Measurements from ENCODE around the gene EED.
"Not testable (repeated sequence)": the region's sequence is repeated elsewhere in the genome, so short reads cannot be mapped to it uniquely, and the experiment has no call there.

The EED gene

DNA sequence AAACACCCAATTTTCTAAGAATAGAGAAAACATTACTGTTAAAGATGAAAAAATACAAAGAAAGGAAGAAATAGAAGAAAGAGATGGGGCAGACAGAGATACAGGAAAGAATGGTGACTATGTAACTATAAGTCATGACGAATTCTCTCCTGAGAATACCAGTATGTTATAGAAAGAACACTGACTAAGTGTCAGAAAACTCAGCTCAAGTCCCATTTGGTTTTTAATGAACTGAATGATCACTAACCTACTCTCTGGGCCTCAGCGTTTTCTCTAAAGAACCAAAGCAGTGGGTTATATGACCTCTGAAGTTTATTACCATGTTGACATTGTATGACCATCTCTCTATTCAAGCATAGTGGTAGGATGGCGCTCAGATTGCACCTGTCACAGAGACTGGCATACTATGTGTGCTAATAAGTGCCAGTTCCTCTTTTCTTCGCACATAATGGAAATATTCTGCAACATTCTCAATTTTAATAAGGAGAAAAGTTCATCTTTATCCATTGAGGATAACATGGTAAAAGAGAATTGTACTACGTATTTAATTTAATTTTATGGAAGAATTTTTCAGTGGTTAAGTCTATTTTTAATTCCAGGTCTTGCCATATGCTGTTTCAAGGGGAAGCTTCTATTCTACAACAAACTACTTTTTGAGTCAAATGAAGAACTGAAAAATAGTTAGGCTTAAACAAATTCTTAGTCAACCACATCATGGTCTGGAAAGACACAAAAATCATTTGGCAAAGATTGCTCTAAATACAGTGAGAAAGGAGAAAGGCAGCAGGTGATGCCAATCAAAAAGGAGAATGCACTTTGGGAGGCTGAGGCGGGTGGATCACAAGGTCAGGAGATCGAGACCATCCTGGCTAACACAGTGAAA is 25.0 kb upstream of the EED start:
- DNase-seq (ENCODE audit: low read depth in 3 of 3): no peak

DNA sequence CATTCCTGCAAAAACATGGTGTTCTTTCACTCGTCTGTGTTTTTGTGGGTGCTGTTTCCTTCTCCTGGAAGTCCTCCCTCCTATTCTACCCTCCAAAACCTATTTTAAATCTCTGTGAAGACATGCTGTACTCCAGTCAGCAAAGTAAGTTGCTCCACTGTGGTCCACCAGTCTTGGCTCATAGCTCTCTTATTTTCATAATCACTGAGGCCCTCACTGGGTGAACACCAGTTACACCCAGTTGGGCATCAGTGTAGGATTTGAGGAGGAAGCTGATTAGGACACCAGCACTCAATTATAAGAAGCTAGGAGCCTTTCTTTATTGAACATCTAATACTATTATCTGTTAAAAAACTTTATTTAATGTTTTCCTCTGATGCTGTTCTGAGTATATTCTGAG is 23.9 kb upstream of the EED start:
- DNase-seq (ENCODE audit: low read depth in 3 of 3): no peak

DNA sequence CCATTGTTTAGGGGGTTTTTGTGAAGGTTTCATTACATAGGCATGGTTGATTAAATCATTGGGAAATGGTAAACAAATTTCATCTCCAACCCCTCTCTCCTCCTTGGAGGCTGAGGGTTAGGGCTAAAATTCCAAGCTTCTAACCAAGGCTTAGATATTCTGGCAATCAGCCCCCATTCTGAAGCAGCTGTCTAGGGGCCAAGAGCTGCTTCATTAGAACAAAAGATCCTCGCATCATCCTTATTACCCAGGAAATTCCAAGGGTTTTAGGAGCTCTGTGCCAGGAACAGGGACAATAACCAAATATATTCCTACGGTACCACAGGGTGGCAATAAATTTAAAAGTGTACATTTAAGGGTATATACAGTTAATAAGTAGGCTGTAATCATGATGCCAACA is 22.5 kb upstream of the EED start:
- DNase-seq (ENCODE audit: low read depth in 3 of 3): no peak

- not testable (repeated sequence) for DNase-seq (ENCODE audit: low read depth in 3 of 3)
Observed at GRCh38 chr11:86224575-86224974, 20.0 kb upstream of the EED start.

GRCh38 chr11:86225344-86225743 is 19.2 kb upstream of the EED start:
- DNase-seq (ENCODE audit: low read depth in 3 of 3): not testable (repeated sequence)

- DNase-seq (ENCODE audit: low read depth in 3 of 3): no peak
Observed at GRCh38 chr11:86228269-86229038, 16.1 kb upstream of the EED start.

DNA sequence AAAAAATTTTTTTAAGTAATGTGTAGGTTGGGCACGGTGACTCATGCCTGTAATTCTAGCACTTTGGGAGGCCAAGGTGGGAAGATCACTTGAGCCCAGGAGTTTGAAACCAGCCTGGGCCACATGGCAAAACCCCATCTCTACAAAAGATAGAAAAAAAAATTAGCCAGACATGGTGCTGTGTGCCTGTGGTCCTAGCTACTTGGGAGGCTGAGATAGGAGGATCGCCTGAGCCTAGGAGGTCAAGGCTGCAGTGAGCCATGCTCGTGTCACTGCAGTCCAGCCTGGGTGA is 15.6 kb upstream of the EED start:
- peak in 2 of 3 experiments; percentile 43 to 60 for DNase-seq (ENCODE audit: low read depth in 3 of 3)

DNA sequence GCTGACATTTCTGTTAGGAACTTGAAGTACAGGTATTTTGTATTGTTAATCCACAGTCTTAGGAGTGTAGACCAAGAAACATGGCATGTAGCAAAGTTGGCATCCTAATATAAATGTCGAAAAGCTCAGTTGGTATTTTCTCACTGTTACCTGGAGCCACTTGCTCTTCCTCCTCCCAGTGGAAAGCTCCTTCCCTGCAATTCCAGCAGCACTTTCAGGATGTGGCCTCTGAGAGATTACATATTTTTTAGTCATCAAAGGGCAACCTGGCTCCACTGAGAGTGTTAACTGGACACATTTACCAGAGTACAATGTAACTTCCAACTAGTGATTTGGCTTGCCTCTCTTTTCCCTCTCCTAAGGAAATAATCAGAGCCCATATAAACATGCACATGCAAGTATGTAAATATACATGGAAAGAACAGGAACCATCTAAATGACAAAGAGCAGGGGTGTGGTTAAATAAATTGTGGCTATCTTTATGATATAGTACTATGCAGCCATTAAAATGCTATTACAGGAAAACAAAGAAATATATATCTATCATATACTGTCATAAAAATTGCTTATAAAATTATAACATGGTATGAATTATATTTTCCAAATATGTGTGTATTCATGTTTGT is 14.3 kb upstream of the EED start:
- no peak for DNase-seq (ENCODE audit: low read depth in 3 of 3)

GRCh38 chr11:86230921-86231434 is 13.6 kb upstream of the EED start:
- DNase-seq (ENCODE audit: low read depth in 3 of 3): no peak

DNA sequence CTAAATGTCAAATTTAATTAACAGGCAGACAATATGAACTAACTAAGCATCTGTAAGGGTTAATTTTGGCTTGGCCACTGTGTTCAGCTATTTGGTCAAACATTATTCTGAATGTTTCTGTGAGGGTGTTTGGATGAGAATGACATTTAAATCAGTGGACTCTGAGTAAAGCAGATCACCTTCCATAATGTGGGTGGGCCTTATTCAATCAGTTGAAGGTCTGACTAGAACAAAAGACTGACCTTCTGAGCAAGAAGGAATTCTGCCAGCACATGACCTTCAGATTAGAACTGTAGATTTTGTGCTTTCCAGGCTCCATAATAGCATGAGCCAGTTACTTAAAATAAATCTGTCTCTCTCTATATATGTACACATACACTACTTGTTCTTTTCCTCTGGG is 12.0 kb upstream of the EED start:
- no peak for DNase-seq (ENCODE audit: low read depth in 3 of 3)

- no peak for DNase-seq (ENCODE audit: low read depth in 3 of 3)
Observed at GRCh38 chr11:86234831-86235461, 9.6 kb upstream of the EED start.

DNA sequence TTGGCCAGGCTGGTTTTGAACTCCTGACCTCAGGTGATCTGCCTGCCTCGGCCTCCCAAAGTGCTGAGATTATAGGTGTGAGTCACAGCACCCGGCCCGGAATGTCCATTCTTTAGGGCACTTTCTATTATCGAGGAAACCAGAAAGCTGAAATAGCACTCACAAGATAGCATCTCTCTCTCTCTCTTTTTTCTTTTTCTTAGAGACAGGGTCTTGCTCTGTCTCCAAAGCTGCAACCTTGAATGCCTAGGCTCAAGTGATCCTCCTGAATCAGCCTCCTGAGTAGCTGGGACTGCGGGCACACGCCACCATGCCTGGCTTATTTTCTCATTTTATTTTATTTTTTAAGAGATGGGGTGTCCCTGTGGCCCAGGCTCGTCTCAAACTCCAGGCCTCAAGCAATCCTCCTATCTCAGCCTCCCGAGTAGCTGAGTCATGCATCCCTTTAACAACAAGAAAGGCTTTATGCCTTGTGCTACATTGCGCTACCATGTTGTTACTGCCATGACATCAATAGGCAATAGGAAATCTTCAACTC is 7.2 kb upstream of the EED start:
- DNase-seq (ENCODE audit: low read depth in 3 of 3): no peak

GRCh38 chr11:86240164-86240563 is 4.4 kb upstream of the EED start:
- DNase-seq (ENCODE audit: low read depth in 3 of 3): no peak

- no peak for DNase-seq (ENCODE audit: low read depth in 3 of 3)
Observed at GRCh38 chr11:86241956-86242535, 2.5 kb upstream of the EED start.

- DNase-seq (ENCODE audit: low read depth in 3 of 3): no peak
Observed at GRCh38 chr11:86243396-86243795, 1.2 kb upstream of the EED start.

GRCh38 chr11:86244063-86244521 is 461 bp upstream of the EED start:
- DNase-seq (ENCODE audit: low read depth in 3 of 3): peak; percentile 80 to 87 (median 84)

- peak in 1 of 3 experiments; percentile 27 for DNase-seq (ENCODE audit: low read depth in 3 of 3)
Observed at GRCh38 chr11:86245369-86246292, 1.1 kb downstream of the EED start.

GRCh38 chr11:86246293-86246675 is 1.7 kb downstream of the EED start:
- no peak for DNase-seq (ENCODE audit: low read depth in 3 of 3)

DNA sequence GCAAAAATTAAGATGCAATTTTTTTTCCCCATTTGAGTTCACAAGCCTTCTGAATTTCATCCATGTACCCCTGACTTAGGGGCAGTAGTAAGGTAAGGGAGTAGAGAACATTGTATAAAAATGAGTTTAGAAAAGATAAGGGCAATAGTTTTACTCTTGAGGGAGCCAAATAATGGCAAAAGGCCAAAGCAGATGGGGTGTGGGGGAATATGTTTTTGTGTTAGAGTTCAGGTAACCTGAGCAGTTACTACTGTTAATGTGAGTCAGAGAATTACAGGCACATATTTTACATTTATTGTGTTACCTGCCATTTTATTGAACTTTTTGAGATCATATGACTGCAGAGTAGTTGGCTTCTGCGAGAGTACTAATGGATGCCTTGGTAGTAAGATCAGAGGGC is 3.1 kb downstream of the EED start:
- DNase-seq (ENCODE audit: low read depth in 3 of 3): no peak

DNA sequence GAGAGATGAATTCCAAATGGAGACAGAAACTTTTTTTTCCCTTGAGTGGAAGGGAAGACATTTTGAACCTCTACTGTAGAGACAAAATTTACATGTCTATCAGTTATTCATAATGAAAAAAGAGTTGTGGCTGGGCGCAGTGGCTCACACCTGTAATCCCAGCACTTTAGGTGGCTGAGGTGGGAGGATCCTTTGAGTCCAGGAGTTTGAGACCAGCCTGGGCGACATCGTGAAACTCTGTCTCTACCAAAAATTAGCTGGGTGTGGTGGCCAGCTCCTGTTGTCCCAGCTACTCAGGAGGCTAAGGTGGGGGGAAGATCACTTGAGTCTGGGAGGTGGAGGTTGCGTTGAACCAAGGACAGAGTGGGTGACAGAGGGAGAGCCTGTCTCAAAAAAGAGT is 4.1 kb downstream of the EED start:
- peak in 1 of 3 experiments; percentile 16 for DNase-seq (ENCODE audit: low read depth in 3 of 3)

All from stimulated activated CD4-positive, alpha-beta T cell treated with anti-CD3 and anti-CD28 coated beads, TNF-alpha, amount 100 ng/mL, for 24 hours (primary cell).